GM18498 (cell line): ENCODE data around the gene SRP72.
A peak's percentile ranks its signal among the peaks of the same experiment; 100 is the strongest.
"Not testable (repeated sequence)": the region's sequence is repeated elsewhere in the genome, so short reads cannot be mapped to it uniquely, and the experiment has no call there.

Source experiments
- ATAC-seq: cut with Tn5 transposase; IDR thresholded peaks from one replicate; pipeline ENCODE4 v1.9.1; 2021; ENCODE audit warnings: mild to moderate bottlenecking, moderate library complexity; ENCODE audit not compliant: unreplicated experiment

Gene SRP72

DNA sequence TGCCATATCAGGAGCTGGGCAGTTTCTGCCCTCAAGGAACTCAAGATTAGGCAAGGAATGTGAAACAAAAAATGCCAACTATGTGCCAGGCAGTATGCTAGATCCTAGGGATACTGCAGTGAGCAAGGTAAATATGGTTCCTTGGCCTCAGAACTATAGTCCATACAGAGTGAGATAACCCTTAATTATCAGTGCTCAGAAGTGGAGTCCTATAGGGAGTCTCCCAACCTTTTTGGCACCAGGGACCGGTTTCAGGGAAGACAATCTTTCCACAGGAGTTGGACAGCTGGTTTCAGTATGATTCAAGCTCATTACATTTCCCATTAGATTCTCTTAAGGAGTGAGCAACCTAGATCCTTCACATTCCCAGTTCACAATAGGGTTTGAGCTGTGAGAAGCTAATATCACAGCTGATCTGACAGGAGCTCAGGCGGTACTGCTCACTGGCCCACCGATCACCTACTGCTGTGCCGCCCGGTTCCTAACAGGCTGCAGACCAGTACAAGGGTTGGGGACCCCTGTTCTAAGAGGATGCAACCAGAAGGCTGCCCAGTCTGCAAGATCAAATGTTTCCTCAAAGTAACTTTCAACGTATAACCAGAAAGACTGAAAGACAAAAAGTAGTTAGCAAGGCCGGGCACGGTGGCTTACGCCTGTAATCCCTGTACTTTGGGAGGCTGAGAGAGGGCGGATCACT lies 1.7 kb upstream of the SRP72 start:
- no peak for ATAC-seq

DNA sequence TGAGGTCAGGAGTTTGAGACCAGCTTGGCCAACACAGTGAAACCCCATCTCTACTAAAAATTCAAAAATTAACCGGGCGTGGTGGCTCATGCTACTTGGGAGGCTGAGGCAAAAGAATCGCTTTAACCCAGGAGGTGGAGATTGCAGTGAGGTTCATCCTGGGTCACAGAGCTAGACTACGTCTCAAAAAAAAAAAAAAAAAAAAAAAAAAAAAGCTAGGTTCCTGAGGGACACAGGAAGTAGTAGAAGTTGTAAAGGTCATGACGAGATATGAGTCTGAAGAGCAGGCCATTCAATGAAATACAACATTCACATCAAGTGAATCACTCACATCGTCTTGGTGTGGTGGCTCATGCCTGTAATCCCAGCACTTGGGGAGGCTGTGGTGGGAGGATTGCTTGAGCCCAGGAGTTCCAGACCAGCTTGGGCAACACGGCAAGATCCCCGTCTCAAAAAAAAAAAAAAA lies 1.1 kb upstream of the SRP72 start:
- not testable (repeated sequence) for ATAC-seq

DNA sequence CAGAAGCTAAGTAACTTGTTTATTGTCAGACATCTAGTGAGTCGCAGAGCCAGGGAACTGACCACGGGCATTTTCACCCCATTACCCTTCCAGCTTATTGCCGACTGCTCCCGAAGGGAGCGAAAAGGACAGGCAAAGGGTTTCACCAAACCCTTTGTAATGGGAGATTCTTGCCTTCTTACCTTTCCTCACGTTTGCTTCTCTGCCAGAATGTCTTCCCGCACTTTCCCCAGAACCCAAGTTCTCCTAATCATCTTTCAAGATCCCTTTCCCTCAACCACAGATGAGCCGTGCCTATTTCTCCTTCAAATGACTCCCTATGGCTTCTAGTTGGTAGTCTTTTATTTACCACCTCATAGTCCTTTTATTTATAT lies 520 bp upstream of the SRP72 start:
- no peak for ATAC-seq

DNA sequence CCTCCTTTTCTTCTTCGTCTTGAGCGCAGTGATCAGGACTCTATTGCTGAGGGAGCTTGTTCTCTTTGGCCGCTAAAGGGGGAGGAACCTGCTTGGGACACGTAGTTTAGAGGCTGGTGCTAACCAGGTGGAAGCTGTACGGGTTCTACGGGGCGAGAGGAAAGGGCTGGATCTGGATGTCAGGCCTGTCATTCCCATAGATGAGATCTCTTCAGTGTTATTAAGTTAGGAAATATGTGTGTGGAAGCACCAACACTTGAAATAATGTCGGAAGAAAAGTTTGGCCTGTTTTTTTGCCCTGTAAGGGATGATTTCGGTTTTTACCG lies 643 bp downstream of the SRP72 start:
- ATAC-seq, result peak; percentile 54

DNA sequence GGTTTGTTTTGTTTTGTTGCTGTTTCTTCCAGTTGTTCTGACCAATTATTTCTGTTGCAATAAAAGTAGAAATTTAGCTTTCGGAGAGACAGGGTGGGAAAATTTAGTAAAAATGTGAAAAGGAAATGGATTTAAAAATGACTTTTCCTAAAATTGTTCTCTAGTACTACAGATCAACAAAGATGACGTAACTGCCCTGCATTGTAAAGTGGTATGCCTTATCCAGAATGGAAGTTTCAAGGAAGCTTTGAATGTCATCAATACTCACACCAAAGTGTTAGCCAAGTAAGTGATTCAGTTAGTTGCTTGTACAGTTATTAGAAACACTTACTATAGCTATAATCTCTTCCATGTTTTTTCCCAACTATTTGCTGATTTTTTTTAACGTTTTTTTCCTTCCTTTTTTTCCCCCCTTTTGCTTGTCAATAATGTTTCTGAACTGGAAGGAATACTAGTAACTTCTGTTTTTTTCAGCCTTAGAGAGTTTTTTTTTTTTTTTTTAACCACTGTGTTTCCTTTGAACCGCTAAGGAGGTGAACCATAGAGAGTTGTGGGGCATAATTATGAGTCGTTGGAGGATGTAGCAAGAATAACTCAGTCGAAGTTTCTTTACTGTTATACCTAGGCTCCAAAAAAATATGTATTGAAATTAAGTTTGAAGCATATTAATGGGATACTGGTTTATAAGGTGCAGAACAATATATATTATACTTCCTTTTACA lies 2.2 kb downstream of the SRP72 start:
- no peak for ATAC-seq

DNA sequence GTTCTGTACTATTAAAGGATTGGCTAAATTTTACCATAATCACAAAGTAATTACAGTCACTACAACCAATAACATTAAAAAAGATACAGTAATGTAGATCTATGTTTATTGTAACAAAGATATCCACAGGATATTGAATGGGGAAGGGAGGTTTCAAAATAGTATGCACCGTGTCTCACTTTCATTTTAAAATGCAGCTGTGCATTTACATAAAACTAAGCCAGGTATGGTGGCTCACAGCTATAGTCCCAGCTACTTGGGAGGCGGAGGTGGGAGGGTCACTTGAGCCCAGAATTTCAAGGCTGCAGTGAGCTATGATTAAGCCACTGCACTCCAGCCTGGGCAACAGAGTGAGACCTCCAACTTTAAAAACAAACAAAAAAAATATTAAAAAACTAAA lies 8.5 kb downstream of the SRP72 start:
- ATAC-seq, result peak; percentile 99

DNA sequence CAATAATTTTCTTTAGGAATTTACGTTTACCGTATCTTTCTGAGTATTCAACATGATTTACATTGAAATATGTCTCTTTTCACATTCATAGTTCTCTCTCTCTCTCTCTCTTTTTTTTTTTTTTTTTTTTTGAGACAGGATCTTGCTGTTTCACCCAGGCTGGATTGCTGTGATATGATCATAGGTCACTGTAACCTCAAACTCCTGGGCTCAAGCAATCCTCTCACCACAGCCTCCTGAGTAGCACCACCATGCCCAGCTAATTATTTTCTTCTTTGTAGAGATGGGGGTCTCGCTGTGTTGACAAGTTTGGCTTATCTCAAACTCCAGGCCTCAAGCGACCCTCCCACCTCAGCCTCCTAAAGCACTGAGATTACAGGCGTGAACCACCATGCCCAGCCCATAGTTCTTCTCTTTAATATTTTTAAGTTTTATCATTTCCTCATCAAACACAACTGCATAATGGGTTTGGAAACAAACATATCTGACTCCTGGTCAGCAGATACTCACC lies 9.8 kb downstream of the SRP72 start:
- no peak for ATAC-seq

DNA sequence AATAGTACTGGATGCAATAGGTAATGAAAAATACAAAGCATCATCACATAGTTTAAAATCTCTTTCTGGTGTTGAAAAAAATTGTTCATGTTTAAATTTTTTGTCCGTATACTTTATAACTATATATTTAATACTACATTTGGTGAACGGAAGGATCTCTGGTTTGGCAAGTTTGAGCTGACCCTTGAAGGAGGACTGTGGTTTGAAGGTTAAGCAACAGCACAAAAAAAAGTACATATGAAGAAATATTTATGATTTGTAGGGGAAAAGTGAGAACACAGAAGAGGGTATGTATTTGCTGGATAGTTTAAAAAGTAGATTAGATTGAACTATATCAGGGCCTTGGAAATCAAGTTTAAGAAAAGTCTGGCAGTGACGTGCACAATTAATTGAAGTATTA lies 13.3 kb downstream of the SRP72 start:
- no peak for ATAC-seq

DNA sequence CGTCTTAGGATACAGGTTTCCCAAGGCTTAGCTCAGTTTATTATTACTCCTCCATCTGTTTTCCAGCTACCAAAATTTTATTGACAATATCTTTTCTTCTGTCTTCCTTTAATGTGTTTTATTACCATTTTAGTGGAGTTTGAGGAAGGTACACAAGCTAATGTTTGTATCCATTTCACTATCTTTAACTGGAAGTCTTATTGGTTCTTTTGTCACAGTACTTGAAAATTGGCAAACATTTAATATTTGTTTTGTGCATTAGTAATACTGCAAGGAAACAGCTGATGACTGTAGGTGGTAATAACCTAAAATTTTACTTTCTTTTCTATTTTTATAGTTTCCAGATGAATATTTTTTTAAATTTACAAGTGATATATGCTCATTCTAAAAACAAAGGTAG lies 28.8 kb downstream of the SRP72 start:
- ATAC-seq, result no peak

DNA sequence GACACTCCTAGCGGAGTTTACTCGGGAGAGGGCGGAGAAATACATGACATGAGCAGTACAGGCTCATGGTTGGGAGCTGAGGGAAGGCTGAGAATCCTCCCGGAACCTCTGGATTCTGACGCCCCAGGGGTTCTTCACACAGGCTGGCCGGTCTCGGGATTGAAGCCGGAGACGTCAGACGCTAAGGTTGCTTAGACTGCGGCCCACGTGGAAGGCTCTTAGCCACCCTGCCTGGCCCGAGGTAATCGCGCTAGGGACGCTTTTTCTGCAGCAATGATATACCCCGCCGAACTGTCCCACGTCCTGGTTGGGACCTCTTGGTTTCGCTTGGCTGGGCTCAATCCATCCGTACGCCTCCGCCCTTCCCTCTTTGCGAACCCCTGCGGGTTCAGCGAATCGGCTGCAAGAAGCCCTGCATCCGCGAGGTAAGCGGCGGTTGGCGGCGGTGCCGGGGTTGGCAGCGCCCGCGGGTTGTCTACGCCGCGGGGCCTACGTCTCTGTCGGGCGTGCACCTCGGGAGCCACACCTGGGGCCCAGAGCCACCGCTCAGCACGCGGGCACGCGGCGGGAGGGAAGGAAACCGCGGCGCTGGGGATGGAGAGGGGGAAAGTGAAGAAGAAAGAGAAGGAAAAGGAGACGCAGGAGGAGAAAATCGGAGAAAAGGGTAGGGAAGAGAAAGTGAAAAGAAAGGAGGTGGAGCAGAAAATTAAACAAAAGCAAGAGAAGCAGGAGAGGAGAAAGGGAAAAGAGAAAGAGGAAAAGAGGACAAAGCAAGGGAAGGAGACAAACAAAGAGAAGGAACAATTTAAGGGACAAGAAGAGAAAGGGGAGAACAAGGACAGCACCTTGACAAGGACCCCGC lies 38.1 kb downstream of the SRP72 start, which contains the start of gene ARL9:
Gene ARL9 (plus strand): TSS at position 523 of the 862 bp plus-strand sequence. CDS start 72 bp downstream, at position 595.
- peak; percentile 79 for ATAC-seq

DNA sequence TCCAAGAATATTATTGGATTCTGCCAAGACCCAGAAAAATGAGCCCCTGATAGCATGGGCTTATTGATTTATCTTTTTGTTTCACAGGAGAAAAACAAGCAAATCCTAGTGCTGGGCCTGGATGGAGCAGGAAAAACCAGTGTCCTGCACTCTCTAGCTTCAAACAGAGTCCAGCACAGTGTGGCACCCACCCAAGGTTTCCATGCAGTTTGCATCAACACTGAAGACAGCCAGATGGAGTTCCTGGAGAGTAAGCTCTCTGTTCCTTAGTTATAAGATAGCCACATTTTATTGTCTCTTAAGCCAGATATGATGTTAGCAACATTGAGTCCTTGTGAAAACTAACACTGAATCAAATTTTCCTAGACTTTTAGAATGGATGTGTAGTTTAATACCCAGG lies 43.7 kb downstream of the SRP72 start:
- ATAC-seq, result no peak

DNA sequence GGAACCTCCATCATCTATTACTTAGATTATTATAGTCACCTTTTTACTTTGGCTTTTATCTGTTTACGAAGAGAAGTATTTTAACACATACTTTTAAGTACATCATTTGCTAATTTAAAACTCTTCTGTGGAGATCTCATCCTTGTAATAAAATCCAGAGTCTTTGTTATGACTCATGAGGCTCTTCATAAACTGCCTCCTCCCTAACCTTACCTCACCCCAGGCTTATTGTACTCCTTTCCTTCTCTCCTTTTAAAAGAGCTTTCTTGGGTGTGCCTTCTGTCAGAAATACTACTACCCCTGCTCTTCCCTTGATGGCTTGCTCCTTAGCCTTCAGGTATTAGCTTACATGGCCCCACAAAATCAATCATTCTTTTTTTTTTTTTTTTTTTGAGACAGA lies 44.7 kb downstream of the SRP72 start:
- ATAC-seq, result no peak

DNA sequence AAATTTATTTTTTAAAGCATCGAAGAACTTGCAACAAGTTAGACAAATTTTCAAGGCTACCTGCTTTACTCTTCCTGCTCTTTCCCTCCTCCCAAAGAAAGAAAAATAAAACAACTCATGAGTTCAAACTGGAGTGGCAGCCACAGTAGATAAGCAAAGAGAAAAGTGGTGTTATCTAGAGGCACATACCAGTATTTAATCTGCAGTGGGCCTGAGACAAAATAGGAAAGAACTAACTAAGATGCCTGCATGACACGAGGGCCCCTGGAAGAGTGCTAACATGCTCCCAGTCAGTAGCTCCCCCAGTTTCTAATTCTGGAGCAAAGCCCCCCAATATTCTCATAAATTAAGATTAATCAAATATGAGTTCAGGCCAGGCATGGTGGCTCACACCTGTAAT lies 46.1 kb downstream of the SRP72 start:
- ATAC-seq, result no peak

DNA sequence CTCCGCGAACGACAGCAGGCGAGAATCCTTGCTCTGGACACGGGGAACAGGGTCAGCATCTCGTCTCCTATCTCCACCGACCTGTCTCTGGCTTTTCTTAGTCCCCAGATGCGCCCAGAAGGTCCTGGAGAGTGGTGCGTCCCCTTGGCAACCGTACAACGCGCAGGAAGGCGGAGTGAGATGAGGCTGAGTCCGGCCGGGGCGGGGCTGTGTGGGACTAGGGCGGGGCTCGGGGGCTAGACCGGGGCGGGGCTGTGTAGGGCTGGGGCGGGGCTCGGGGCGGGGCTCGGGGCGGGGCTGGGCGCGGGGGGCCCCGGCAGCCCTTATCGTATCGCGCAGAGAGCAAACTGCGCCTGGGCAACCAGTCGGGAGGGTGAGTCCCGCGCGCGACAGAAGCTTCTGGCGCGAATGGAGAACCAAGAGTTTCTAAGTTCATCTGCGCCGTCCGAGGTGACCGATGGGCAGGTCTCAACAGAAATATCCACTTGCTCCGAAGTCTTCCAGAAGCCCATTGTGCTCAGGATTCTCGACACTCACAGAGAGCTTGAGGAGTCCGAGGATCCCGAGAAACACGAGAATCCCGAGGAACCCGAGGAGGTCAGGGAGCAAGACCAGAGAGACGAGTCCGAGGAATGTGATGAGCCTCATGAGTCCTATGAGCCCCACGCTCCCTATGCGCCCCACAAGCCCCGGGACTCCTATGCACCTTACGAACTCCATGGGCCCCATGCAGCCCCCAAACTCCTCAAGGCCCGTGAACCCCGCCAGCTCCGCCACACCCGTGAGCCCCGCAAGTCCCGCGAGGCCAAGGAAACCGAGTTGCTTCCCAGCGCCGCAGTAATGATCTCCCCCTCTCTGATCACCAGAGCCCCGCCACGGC lies 63.1 kb downstream of the SRP72 start:
- ATAC-seq, result peak; percentile 98

DNA sequence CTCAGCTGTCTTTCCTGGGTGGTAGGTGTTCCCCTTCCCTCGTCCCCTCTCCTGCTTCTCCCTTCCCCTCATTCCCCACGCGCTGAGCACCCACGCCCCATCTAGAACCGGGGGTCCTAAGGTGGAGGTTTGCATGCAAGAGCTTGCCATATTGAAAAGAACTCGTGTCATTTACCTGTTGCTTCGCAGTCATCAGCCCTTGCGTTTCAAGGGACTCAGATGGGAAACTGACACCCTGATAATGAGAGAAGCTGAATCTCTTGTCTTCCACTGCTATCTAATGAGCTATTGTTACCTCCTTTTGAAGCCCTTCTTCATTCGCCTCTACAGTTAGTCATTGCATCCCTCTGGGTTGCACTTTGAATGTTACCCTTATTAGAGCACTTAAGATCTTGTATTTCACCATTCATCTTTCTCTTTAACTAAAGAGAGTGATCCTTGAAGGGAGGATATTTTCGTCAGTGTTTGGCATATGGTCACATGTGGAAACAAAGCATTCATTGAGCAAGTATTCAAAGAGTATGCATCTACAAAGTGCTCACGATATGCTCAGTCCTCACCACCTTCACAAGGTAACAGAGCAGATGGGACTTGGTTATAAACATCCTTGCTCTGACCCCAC lies 63.8 kb downstream of the SRP72 start:
- ATAC-seq, result no peak

DNA sequence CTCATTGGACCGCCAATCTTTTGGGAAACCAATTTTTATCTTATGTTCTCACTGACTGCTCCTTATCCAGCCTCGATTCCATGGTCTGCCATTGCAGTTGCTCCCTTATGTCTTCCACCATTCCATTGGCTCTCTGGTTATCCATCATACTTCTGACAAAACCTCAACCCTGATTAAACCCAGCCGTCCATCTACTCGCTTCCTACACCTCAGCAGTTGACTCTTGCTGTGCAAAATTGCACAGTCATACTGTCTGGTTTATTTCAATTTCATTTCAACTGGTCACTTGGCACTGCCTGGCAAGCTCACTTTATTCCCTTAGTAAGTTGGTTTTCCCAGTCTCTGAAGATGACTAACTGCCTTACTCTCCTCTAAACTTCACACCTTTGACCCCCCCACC lies 64.4 kb downstream of the SRP72 start:
- ATAC-seq, result no peak

DNA sequence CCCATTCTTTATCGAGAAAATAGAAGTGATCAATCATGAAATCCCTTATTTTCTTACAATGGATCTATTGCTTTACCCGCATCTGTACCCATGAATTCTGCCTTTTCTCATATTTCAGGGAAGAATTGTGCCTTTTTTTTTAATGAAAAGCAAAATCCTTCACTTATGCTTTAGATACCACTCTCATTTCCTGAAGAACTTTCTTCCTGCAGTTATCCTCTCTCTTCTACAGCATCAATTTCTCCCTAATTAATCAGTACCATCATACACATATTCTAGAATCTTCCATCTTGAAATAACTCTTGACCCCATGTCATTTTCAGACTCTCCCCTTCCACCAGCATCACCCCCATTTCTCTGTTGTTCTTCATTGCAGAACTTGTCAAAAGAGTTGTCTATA lies 64.8 kb downstream of the SRP72 start:
- no peak for ATAC-seq

DNA sequence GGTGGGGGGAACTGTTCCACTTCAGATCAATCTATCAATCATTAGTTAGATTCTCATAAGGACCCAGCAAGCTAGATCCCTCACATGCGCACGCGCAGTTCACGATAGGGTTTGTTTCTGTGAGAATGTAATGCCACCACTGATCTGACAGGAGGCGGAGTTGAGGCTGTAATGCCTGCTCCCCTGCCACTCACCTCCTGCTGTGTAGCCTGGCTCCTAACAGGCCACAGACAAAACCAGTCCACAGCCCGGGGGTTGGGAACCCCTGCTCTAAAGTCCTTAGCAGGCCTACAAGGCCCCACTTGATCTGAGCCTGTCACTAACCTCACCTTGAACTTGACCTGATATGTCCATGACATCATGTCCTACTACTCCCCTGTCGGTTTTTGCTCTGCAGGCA lies 68.5 kb downstream of the SRP72 start:
- no peak for ATAC-seq

DNA sequence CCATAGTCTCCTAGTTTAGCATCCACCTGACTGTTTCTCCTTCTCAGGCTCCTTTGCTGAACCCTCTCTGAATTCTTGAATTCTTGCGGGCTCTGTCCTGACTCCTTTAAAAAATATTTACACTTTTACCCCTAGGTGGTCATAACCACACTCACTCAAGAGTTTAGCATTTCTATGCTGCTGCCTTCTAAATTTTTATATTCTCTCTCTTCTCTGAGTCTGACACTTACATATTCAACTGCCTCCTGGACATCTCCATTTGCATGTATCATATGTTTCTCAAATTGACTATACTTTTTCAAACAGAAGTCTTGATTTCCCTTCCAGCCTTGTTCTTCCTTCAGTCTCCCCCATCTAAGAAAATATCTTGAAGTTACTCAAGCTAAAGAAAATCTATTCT lies 69.7 kb downstream of the SRP72 start:
- no peak for ATAC-seq

DNA sequence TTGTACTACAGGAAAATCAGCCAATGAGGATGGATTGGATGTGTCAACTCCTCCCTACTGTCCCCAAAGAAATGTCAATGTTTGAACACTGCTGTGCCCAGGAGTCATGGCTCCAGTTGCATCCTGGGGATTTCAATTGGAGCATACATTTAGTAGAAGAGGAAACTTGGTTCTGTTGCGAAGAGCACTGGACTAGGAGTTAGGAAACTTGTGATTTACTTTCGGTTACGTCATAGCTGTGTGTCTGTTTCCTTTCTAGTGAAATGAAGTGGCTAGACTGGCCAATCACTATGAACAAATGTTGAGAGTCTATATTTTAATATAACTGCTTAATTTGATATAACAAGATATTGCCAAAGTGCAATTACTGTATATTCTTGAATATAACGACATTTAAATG lies 73.4 kb downstream of the SRP72 start:
- ATAC-seq, result no peak
